HUES64 (cell line): ENCODE measurements around the gene MAGI2.
A peak's percentile ranks its signal among the peaks of the same experiment; 100 is the strongest.

Experiments used
- H3K27ac ChIP-seq: 2 replicates; pipeline ENCODE4 v1.7.0; 2013; ENCODE audit warnings: low read depth, low read length, inconsistent platforms
- H3K27me3 ChIP-seq: 2 replicates; pipeline ENCODE4 v1.6.1; 2013; ENCODE audit warnings: mild to moderate bottlenecking, low read length; ENCODE audit not compliant: insufficient read depth
- H3K36me3 ChIP-seq: 2 replicates; pipeline ENCODE4 v1.6.1; 2013; ENCODE audit warnings: mild to moderate bottlenecking, low read length; ENCODE audit not compliant: insufficient read depth
- H3K4me1 ChIP-seq: 2 replicates; pipeline ENCODE4 v1.6.1; 2013; ENCODE audit warnings: mild to moderate bottlenecking, low read length, moderate library complexity; ENCODE audit not compliant: insufficient read depth
- H3K4me3 ChIP-seq: 2 replicates; pipeline ENCODE4 v1.5.1; 2013; ENCODE audit warnings: mild to moderate bottlenecking, low read length, moderate library complexity
- H3K9ac ChIP-seq: 2 replicates; pipeline ENCODE4 v1.6.1; 2013; ENCODE audit warnings: mild to moderate bottlenecking, low read depth, low read length
- H3K9me3 ChIP-seq: 2 replicates; pipeline ENCODE4 v1.6.1; 2013; ENCODE audit warnings: low read depth, low read length; ENCODE audit not compliant: insufficient read depth
- WGBS: fragments of 150-250, 120-280 bp; methylation state at CpG from one replicate; pipeline ENCODE4 v1.1.7; 2013; ENCODE audit warnings: missing lambda C conversion rate; 5-methylcytosine and 5-hydroxymethylcytosine counted together

MAGI2 gene

DNA sequence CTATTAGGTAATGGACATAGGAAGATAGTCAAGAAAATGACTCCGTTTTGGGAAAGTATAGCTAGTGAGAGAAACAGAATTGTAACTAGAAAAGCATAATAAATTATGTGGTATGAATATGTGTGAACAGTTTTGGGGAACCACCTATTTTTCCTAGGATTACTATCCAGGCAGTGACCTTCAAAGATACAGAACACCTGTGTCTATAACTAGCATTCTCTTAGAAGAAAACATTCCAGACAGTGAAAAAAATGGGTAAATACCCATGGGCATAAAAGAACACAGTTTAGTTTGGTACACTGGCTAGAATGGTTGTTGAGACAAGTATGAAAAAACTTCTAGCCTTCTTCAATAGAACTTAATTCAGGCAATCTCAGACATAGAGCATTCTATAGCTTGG, 690.8 kb downstream of the MAGI2 start:
- 100% methylated on average over 1 of the region's 1 CpG for WGBS
- H3K27me3 ChIP-seq = no peaks in the 10 kb centered on the region

DNA sequence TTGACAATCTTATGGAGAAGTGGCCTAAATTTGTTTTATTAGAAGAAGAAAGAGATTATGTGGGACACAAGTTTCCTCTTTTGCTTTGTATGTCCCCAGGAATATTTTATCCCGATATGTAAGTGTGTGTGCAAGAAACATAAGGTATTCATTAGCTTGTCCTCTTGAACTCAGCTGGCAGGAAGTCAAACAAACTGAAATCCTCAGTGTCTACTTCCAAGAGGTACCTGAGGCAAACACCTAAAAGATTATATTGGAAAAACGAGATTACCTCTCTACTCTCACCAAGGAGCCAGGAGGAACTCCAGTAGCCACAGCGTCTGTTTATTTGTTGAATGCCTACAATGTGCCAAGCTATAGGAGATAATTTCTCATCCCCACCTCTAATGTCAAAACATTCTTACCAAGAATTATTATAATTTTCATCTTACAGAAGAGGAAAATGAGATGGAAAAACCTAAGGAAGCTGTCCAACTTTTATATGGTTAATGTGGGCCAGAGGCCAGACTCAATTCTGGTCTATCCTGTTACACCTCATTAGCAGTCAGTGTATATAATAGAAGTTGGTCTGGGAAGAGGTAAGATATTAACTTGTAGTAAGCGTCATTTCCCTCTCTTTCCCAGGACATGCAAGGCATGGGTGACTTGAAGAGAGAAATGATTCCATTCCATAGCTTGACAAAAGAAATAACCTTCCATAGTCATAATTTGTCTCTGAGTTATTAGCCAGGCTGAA, 692.7 kb downstream of the MAGI2 start:
- no peak overlapping the region for H3K9ac ChIP-seq
- 96% methylated on average over 3 of the region's 4 CpGs for WGBS
- H3K36me3 ChIP-seq = no peaks in the 10 kb centered on the region
- H3K4me1 ChIP-seq = no peaks in the 10 kb centered on the region
- H3K4me3 ChIP-seq = no peak overlapping the region
- H3K27ac ChIP-seq = no peak overlapping the region
- H3K9me3 ChIP-seq = no peaks in the 10 kb centered on the region
- no peaks in the 10 kb centered on the region for H3K27me3 ChIP-seq

More for the DNA sequence above, 690.8 kb downstream of the MAGI2 start:
- Histone ChIP-seq H3K9me3 (no peaks in the 10 kb centered on the region), H3K4me1 (peaks cover under 1% of the 10 kb centered on the region; the same call in 1 of the 2 replicates), H3K27ac (no peak overlapping the region), H3K36me3 (no peaks in the 10 kb centered on the region), H3K4me3 (no peak overlapping the region), H3K9ac (no peak overlapping the region)

DNA sequence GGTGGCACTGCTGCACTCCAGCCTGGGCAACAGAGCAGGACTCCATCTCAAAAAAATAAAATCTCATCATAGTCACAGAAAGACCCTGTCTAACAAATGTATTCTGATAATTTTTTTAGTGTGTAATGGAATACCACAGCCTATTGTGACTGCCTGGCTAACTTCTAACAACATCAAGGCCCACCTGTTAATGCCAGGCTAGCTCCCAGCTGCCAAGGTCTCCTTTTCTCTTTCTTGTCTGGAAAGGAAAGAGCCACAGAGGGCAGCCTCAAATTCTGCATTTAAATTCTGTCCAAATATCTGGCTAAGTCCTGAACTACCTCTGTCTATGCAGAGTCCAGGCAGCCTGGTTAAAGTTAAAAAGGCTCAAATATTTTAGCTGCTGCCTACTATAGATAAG, 700.9 kb downstream of the MAGI2 start:
- H3K9ac ChIP-seq = no peak overlapping the region
- H3K36me3 ChIP-seq = no peaks in the 10 kb centered on the region
- no peak overlapping the region for H3K4me3 ChIP-seq
- peaks cover 21% of the 10 kb centered on the region for H3K4me1 ChIP-seq
- H3K9me3 ChIP-seq = peaks cover 8% of the 10 kb centered on the region; the same call in 1 of the 2 replicates
- H3K27ac ChIP-seq = no peak overlapping the region
- no peaks in the 10 kb centered on the region for H3K27me3 ChIP-seq

- WGBS = 98% methylated on average over 4 of the region's 4 CpGs
- no peak overlapping the region for H3K9ac ChIP-seq
- H3K27ac ChIP-seq = no peak overlapping the region
These were observed 702.2 kb downstream of the MAGI2 start for GRCh38 chr7:78751253-78751652.

DNA sequence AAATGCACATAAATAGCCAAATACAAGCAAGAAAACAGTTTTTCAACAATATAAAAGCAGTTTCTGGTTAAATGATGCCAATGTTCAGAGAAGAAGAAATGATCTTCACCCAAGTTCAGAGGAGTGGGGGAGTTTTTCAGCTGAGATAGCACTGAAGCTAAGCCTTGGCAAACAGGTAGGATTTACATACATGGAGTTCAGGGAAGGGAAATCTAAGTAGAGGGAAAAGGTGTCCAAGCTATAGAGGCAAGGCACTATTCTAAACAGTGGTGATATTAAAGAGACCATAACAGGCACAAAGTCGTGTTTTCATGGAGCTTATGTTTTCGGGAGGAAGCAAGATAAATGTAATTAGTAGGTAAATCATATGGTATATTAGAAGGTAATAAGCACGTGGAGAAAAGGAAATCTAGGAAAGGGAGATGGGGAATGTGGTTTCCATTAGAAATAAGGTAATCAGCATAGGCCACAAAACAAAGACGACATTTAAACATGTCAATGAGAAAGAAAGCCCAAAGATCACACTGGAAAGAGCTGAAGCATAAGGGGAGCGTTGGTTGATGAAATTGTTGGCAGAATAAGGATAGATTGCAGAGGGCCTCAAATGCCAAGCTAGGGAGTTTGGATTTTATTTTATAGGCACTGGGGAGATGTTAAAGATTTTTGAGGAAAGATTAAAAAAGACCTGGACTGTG, 704.3 kb downstream of the MAGI2 start:
- Histone ChIP-seq H3K4me3 (no peak overlapping the region), H3K9me3 (peaks cover 5% of the 10 kb centered on the region; the same call in 1 of the 2 replicates), H3K9ac (no peak overlapping the region), H3K27ac (peak overlapping the region; percentile 42; the same call in 1 of the 2 replicates), H3K4me1 (peaks cover 38% of the 10 kb centered on the region), H3K36me3 (no peaks in the 10 kb centered on the region), H3K27me3 (no peaks in the 10 kb centered on the region)
- WGBS = 65% methylated on average over 5 of the region's 5 CpGs

More at GRCh38 chr7:78751253-78751652, 702.2 kb downstream of the MAGI2 start:
- Histone ChIP-seq H3K9me3 (peaks cover 8% of the 10 kb centered on the region; the same call in 1 of the 2 replicates), H3K36me3 (no peaks in the 10 kb centered on the region), H3K27me3 (no peaks in the 10 kb centered on the region), H3K4me3 (no peak overlapping the region), H3K4me1 (peaks cover 27% of the 10 kb centered on the region)

- H3K9ac ChIP-seq = no peak overlapping the region; the same call in 1 of the 2 replicates
- H3K9me3 ChIP-seq = no peaks in the 10 kb centered on the region
- peaks cover 42% of the 10 kb centered on the region for H3K4me1 ChIP-seq
- no peak overlapping the region for H3K4me3 ChIP-seq
- 68% methylated on average over 3 of the region's 3 CpGs for WGBS
- 0 out of 2 replicates have a peak overlapping the region, but pooled peaks have one; percentile 24 for H3K27ac ChIP-seq
- H3K27me3 ChIP-seq = no peaks in the 10 kb centered on the region
- no peaks in the 10 kb centered on the region for H3K36me3 ChIP-seq
These were observed 705.9 kb downstream of the MAGI2 start for GRCh38 chr7:78747592-78747991.

- no peak overlapping the region for H3K4me3 ChIP-seq
- H3K27ac ChIP-seq = no peak overlapping the region
- WGBS = 63% methylated on average over 2 of the region's 2 CpGs
- H3K27me3 ChIP-seq = no peaks in the 10 kb centered on the region
- no peak overlapping the region for H3K9ac ChIP-seq
- H3K36me3 ChIP-seq = no peaks in the 10 kb centered on the region
- H3K9me3 ChIP-seq = no peaks in the 10 kb centered on the region
- peaks cover 42% of the 10 kb centered on the region for H3K4me1 ChIP-seq
These were observed 707.2 kb downstream of the MAGI2 start for GRCh38 chr7:78746301-78746700.

DNA sequence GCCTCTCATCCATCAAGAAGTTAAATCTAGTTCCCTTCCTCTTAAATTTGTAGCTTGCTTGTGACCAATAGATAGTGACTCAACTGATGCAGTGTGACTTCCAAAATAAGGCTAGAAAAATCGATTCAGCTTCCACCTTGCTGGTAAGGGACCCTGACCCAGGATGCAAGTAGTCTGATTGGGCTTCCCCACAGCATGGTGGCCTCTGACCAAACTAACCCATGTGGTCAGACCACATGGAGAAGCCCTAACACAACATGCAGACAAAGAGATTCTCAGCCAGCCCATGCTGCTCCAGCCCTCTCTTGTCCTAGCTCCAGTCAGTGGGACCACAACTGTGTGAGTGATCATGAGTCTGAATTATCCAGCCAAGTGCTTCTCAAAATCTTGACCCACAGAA, 710.8 kb downstream of the MAGI2 start:
- peaks cover 22% of the 10 kb centered on the region for H3K4me1 ChIP-seq
- H3K36me3 ChIP-seq = no peaks in the 10 kb centered on the region
- H3K27me3 ChIP-seq = no peaks in the 10 kb centered on the region
- 91% methylated on average over 1 of the region's 1 CpG for WGBS
- H3K9ac ChIP-seq = no peak overlapping the region
- no peaks in the 10 kb centered on the region for H3K9me3 ChIP-seq
- no peak overlapping the region for H3K27ac ChIP-seq
- H3K4me3 ChIP-seq = no peak overlapping the region

DNA sequence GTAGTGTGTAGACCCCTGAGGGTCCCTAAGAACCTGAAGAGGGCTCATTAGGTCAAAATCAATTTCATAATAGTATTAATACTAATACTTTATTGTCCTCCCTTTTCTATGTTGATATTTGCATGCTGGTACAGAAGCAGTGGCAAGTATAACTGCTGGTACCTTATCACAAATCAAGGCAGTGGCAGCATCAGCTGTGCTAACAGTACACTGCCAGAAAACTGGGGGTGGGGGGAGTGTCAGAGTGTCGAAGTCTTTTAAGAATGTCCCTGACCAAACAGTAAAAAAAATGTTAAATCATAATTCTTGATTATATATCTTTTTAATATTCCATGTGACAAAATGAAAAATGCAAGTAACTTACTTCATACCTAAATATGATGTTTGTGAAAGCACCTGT, 716.9 kb downstream of the MAGI2 start:
- Histone ChIP-seq H3K4me3 (no peak overlapping the region), H3K27ac (no peak overlapping the region), H3K4me1 (peaks cover 2% of the 10 kb centered on the region; the same call in 1 of the 2 replicates), H3K9ac (no peak overlapping the region), H3K36me3 (no peaks in the 10 kb centered on the region), H3K9me3 (no peaks in the 10 kb centered on the region), H3K27me3 (no peaks in the 10 kb centered on the region)
- WGBS = no CpG with 5 or more reads among the region's 1 CpG

DNA sequence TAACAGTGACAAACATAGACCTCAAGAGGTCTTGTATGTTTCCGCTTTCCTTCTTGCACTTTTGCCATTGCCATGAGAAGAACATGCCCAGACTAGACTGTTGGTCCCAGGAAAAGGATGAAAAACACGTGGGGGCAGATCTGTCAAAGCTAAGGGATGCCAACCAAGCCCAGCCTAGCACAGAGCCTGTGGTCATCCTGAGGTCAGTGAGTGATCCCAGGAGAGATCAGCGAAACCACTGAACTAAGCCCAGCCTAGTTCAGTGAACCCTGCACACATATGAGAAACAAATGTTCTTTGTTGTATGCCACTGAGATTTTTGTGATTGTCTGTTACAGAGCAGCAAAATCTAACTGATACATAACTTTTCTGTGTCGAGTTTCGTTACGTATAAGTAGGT, 718.8 kb downstream of the MAGI2 start:
- peaks cover 2% of the 10 kb centered on the region; the same call in 1 of the 2 replicates for H3K4me1 ChIP-seq
- H3K9ac ChIP-seq = no peak overlapping the region
- H3K36me3 ChIP-seq = no peaks in the 10 kb centered on the region
- WGBS = 86% methylated on average over 3 of the region's 6 CpGs
- H3K4me3 ChIP-seq = no peak overlapping the region
- no peaks in the 10 kb centered on the region for H3K27me3 ChIP-seq
- no peak overlapping the region for H3K27ac ChIP-seq
- H3K9me3 ChIP-seq = no peaks in the 10 kb centered on the region

- Histone ChIP-seq H3K9me3 (no peaks in the 10 kb centered on the region), H3K9ac (no peak overlapping the region), H3K27ac (no peak overlapping the region), H3K27me3 (no peaks in the 10 kb centered on the region), H3K36me3 (no peaks in the 10 kb centered on the region), H3K4me1 (no peaks in the 10 kb centered on the region), H3K4me3 (no peak overlapping the region)
These were observed 733.4 kb downstream of the MAGI2 start for GRCh38 chr7:78720066-78720465.
